NT2/D1 (cell line): ENCODE data around the gene ROBO1.

Experiments
- DNase-seq: peaks from one replicate; pipeline ENCODE4 v3.0.0-alpha.2; 2011; ENCODE audit warnings: low read depth, low spot score
- H3K27me3 ChIP-seq: 2 replicates; pipeline ENCODE4 v1.6.0; 2011; ENCODE audit warnings: mild to moderate bottlenecking; ENCODE audit not compliant: insufficient read length, insufficient read depth
- H3K36me3 ChIP-seq: 2 replicates; pipeline ENCODE4 v1.6.1; 2011; ENCODE audit warnings: mild to moderate bottlenecking, low read length, mixed read lengths; ENCODE audit not compliant: insufficient read depth, insufficient read length
- H3K4me1 ChIP-seq: 2 replicates; pipeline ENCODE4 v1.5.1; 2011; ENCODE audit not compliant: insufficient read depth, insufficient read length
- H3K4me3 ChIP-seq: 2 replicates; pipeline ENCODE4 v1.5.1; 2011; ENCODE audit warnings: low read depth; ENCODE audit not compliant: insufficient read length
- H3K9ac ChIP-seq: 2 replicates; pipeline ENCODE4 v1.6.0; 2011; ENCODE audit warnings: low read depth; ENCODE audit not compliant: insufficient read length
- H3K9me3 ChIP-seq: 2 replicates; pipeline ENCODE4 v1.5.1; 2011; ENCODE audit warnings: mild to moderate bottlenecking, low read length; ENCODE audit not compliant: insufficient read depth
- SUZ12 ChIP-seq: IDR thresholded peaks from 2 replicates; pipeline ENCODE4 v1.6.1; 2011; ENCODE audit not compliant: insufficient read length, insufficient read depth; ENCODE audit errors: extremely low read depth
- YY1 ChIP-seq: IDR thresholded peaks from 2 replicates; pipeline ENCODE4 v1.6.1; 2011; ENCODE audit not compliant: insufficient read length, insufficient read depth
- ZNF274 ChIP-seq: IDR thresholded peaks from 2 replicates; pipeline ENCODE4 v1.6.1; 2011; ENCODE audit warnings: mild to moderate bottlenecking, low read depth, low read length

ROBO1 gene

GRCh38 chr3:79139395-79140068, 628.3 kb downstream of the ROBO1 start:
- Histone ChIP-seq H3K27me3 (no peaks in the 10 kb centered on the region), H3K9me3 (no peaks in the 10 kb centered on the region), H3K9ac (no peak overlapping the region), H3K36me3 (no peaks in the 10 kb centered on the region), H3K4me1 (no peaks in the 10 kb centered on the region), H3K4me3 (no peak overlapping the region)
- TF ChIP-seq SUZ12 (no peak), ZNF274 (no peak), YY1 (no peak)
- DNase-seq, result no peak

DNA sequence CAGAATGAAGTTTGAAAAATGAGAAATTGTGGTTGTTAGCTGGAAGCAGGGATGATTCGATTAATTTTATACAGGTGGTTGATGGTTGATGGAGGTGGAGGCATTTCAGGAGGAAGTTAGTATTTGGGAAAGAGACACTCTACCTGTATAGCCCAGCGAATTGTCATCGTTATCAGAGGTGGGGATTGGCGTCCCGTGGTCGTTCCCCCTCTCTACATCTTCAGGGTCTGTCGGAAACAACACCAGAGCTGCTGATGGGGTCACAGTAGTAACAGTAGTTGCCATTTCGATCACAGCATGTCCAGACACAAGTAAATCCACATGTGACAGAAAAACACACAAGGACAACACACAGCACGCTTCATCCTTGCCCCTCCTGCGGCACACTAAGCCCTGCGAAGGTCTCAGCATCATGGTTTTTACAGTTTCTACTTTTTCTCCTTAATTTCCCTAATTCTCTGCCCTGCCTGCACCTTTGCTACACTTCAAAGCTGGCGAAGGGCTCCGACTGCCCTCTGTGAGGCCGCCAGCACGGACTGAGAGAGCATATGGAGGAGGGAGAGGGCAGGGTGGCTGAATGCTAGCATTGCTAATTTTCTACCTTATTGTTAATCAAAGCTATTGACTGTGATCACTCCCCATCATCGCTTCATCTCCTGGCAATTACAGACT, 642.3 kb downstream of the ROBO1 start:
- no peaks in the 10 kb centered on the region for H3K36me3 ChIP-seq
- no peak overlapping the region for H3K4me3 ChIP-seq
- no peak for DNase-seq
- no peaks in the 10 kb centered on the region for H3K4me1 ChIP-seq
- TF ChIP-seq ZNF274 (no peak), SUZ12 (no peak), YY1 (no peak)
- H3K27me3 ChIP-seq, result no peaks in the 10 kb centered on the region
- H3K9ac ChIP-seq, result no peak overlapping the region
- no peaks in the 10 kb centered on the region for H3K9me3 ChIP-seq

- TF ChIP-seq SUZ12 (no peak), YY1 (no peak), ZNF274 (no peak)
- DNase-seq, result no peak
- Histone ChIP-seq H3K9me3 (no peaks in the 10 kb centered on the region), H3K9ac (no peak overlapping the region), H3K27me3 (no peaks in the 10 kb centered on the region), H3K4me1 (no peaks in the 10 kb centered on the region), H3K36me3 (no peaks in the 10 kb centered on the region), H3K4me3 (no peak overlapping the region)
These were observed 652.3 kb downstream of the ROBO1 start for GRCh38 chr3:79115458-79115857.

GRCh38 chr3:79113876-79114275, 653.9 kb downstream of the ROBO1 start:
- Histone ChIP-seq H3K9ac (no peak overlapping the region), H3K36me3 (no peaks in the 10 kb centered on the region), H3K27me3 (no peaks in the 10 kb centered on the region), H3K9me3 (no peaks in the 10 kb centered on the region), H3K4me1 (no peaks in the 10 kb centered on the region), H3K4me3 (no peak overlapping the region)
- TF ChIP-seq ZNF274 (no peak), SUZ12 (no peak), YY1 (no peak)
- DNase-seq, result no peak

DNA sequence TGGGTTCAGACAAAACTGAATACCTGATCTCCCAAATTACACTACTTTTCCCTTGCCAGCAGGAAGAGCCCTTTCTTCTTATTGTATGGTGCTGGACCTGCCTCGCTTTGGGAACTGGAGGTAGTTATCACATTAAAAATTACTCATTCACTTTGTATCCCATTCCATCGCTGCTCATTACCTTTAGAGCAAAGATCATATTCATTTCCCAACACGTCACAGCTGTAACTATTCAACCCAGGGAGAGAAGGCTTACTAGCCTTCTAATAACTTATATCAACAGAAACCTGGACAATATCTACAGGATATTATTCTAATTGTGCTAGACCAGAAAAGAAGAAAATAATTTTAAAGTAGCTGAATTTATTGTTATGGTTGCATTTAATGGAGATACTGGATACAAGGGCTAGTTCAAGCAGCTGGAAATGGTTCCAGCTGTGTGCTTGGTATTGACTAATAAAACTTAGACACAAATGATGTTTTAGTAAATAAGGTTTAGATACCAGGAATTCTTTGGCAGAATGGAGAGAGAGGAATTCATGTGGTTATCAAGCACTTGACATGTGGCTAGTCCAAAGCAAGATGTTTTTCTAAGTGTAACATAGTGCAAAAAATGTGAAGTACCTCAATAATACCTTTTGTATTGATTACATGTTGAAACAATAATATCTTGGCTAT, 656.3 kb downstream of the ROBO1 start:
- Histone ChIP-seq H3K36me3 (no peaks in the 10 kb centered on the region), H3K27me3 (no peaks in the 10 kb centered on the region), H3K9ac (no peak overlapping the region), H3K4me3 (no peak overlapping the region), H3K4me1 (no peaks in the 10 kb centered on the region), H3K9me3 (no peaks in the 10 kb centered on the region)
- TF ChIP-seq SUZ12 (no peak), YY1 (no peak), ZNF274 (no peak)
- DNase-seq, result no peak

DNA sequence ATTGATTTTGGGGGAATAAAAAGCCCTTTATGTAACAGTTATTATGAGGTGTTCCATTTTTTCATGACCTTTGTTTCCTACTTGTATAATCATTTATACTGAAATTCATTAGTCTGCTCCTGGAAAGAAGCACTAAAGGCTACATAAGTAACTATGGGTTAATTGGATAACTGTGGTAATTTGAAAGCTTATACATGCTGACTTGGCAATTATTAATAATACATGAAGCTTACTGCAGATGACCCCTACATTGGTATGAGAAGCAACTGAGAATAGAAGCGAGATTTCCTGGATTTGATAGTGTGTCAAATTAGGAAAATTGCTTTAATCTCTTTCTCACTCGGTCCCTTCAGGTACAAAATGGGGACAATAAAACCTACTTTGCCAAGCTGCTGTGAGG, 658.0 kb downstream of the ROBO1 start:
- no peaks in the 10 kb centered on the region for H3K27me3 ChIP-seq
- no peak for DNase-seq

GRCh38 chr3:79103307-79103706, 664.5 kb downstream of the ROBO1 start:
- H3K27me3 ChIP-seq, result no peaks in the 10 kb centered on the region
- no peaks in the 10 kb centered on the region for H3K9me3 ChIP-seq
- no peak overlapping the region for H3K9ac ChIP-seq
- DNase-seq, result no peak
- H3K4me3 ChIP-seq, result no peak overlapping the region
- H3K36me3 ChIP-seq, result no peaks in the 10 kb centered on the region
- no peaks in the 10 kb centered on the region for H3K4me1 ChIP-seq
- TF ChIP-seq YY1 (no peak), ZNF274 (no peak), SUZ12 (no peak)

More for the DNA sequence above, 658.0 kb downstream of the ROBO1 start:
- Histone ChIP-seq H3K9ac (no peak overlapping the region), H3K36me3 (no peaks in the 10 kb centered on the region), H3K4me3 (no peak overlapping the region), H3K4me1 (no peaks in the 10 kb centered on the region), H3K9me3 (no peaks in the 10 kb centered on the region)
- TF ChIP-seq ZNF274, result no peak
- TF ChIP-seq SUZ12, result no peak
- TF ChIP-seq YY1, result no peak
